Smooth muscle cell of the coronary artery (primary cell): ENCODE measurements around the gene POU2F3. TPM values are rescaled to one million over a fixed set of nuclear protein-coding genes. Genes with fewer than 3 reads are reported as not detected.

Experiments used
- total RNA-seq: library from RNA; depleted of rRNA; stranded (reverse); fragments of >200 nt; gene quantifications from 2 replicates; pipeline ENCODE4 v1.2.3, GENCODE V29; 2014; ENCODE audit warnings: low replicate concordance

POU2F3 gene
- not detected in 2 replicates for total RNA-seq

DNA sequence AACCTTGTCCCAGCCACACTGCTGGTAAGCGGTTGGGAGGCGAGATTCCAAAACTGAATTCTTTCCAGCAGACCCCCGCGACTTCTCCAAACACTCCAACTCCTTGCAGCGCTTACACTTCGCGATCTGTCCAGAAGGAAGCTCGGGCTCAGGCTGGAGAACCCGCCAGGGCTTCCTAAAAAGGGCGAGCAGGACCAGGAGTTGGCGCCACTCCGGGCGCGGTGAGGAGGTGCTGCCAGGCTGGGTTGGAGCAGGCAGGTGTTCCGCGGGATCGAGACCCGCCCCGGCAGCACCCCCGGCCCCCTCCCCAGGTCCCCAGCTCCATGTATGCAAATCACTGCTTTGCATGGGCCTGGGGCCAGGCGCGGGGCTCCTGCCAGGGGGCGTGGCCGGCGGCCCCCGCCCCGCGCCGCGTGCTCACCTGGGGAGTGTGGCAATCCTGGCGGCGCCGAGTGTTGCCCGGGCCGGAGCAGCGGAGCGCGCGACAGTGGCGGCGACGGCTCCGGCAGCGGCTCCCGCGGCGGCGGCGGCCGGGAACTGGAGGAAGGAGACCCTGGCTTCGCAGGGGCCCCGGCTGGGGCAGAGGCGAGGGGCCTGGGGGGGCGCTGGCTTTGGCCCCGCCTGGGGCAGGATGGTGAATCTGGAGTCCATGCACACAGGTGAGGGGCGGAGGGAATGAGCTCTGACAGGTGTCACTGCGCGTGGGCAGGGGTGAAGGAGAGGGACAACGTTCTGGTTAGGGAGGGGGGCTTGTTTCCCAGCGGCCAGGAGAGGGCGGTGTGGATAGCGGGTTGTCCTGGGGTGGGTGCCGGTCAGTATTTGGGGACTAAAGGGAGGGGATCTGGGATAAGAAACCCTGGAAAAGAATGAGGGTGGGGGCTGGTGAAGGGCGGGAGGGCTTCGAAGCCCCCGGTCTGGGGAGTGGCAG lies at the start of gene POU2F3:
TSS of gene POU2F3 (plus strand) at position 428 of the 928 bp plus-strand sequence. CDS start at position 632, 204 bp downstream.

DNA sequence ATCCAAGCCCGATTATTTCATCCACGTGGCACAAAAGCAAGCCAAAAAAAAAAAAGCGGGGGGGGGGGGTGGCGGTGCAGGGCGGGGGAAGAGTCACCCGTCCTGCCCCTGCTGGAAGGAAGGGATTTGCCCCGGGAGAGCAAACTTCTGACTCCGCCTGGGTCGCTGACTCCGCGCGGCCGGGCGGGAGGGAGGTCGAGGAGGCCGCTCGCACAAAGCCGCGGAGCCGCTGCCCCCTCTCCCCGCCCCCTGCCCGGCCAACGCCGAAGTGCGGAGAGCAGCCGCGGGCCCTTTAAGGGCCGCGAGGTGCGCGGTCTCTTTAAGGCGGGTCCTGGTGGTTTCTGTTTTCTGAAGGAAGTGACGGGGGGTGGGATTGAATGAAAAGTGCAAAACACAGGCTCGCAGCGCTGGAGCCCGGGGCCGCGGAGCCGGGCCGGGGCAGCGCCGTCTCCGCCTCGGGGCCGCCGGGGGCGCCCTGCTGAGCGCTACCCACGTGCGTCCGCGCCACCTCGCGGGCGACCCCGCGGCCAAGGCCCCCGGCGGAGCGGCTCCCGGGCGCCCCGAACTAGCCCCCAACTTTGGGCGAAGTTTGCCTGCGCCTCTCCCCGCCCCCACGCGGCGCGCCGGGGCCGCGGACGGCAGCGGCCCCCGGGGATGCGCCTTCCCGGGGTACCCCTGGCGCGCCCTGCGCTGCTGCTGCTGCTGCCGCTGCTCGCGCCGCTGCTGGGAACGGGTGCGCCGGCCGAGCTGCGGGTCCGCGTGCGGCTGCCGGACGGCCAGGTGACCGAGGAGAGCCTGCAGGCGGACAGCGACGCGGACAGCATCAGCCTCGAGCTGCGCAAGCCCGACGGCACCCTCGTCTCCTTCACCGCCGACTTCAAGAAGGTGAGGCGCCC lies 29.1 kb upstream of the POU2F3 start, which contains the start of gene OAF:
TSS of gene OAF (plus strand) at position 407 of the 896 bp plus-strand sequence. CDS start at position 655, 248 bp downstream.

DNA sequence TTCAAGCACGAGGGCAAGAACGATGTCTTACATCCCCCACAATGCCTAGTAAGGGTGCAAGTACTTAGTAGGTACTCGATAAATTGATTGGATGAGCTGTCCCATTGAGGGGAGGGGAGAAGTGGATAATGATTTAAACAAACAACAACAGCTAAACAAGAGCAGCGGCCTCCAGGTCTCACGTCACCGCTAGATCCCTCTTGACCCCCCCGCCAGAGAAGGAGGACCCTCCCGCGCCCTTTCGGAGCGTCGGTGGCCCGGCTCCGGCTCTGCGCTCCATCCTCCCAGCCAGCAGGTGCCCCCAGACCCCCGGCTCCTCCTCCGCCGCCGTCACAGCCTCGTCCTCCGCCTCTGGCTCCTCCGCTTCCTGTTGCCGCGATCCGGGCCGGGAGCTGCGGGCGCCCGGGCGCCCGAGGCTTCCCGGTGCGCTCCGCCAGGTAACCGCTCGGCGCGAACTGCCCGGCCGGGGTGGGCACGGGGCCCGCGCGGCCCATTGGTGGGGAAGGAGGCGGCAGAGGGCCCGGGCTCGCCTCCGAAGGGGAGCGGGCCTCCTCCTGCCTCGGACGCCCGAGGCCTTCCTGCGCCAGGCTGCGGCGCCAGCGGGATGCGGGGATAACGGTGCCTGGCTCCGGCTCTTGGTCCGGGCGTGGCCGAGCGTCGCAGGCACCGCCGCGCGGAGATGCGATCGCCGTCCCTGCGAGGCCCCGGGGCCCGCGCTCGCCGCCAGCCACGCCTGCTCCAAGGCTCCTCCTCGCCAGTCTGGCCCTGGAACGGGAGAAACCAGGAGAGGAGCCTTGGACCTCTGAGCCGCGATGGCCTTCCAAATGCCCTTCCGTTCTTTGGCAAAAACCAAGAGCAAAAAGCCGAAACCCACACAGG lies 85.2 kb downstream of the POU2F3 start, which contains the start of gene TLCD5:
TSS of gene TLCD5 (plus strand) at position 368 of the 879 bp plus-strand sequence. CDS start 2,143 bp downstream, outside the sequence.

DNA sequence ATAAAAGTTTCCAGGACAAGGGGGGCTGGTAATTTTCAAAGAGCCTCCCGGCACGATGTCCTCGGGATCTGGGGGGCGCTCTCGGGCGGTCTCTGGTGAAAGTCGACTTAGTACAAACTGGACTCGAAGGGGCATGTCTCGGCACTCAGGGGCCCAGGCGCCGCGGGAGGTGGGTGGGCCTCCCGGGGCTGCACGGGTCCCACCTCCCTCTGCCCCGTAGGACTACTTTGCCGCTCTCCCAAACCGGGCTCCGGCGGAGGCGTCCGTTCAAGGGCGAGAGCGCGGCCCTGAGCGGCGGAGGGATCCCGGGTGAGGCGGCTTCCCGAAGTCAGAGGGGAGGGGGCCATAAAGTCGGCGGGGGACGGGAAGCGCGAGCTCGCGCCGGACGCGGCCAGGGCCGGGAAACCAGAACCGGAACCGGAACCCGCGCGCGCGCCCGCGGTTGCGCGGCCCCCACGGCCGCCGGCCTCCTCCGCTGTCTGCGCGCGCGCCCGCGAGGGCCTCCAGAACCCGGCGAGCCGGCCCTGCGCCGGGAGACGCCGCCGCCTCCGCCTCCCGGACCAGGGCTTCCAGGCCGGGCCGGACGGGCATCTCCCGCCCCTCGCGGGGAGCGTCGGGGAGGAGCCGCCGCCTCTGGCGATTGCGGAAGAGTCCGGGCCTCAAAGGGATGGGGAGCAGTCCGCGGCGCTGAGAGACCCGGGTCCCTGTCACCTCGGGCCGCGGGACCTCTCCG lies 96.1 kb downstream of the POU2F3 start, which contains the start of gene ARHGEF12:
TSS of gene ARHGEF12 (plus strand) at position 506 of the 733 bp plus-strand sequence. CDS start 831 bp downstream, outside the sequence.

Other genes with a start within 250 kb of the POU2F3 start
- gene TRIM29, start 102.0 kb upstream of the POU2F3 start, total RNA-seq = not detected in 2 replicates
- gene OAF, start 29.1 kb upstream of the POU2F3 start, total RNA-seq = 9.7 and 20.1 TPM in 2 replicates
- 4.7 and 7.1 TPM in 2 replicates for gene TLCD5, start 85.2 kb downstream of the POU2F3 start, total RNA-seq
- 51.4 and 54.5 TPM in 2 replicates for gene ARHGEF12, start 96.3 kb downstream of the POU2F3 start, total RNA-seq